Measurements from ENCODE around the gene SORBS1. TPM values are rescaled to one million over a fixed set of nuclear protein-coding genes. Genes with fewer than 3 reads are reported as not detected.

SORBS1 gene
- total RNA-seq, 1 experiment from 2014 or later = 39.9 TPM

GRCh38 chr10:95572131-95572820 is 11.1 kb upstream of the SORBS1 start:
- no peak for DNase-seq (ENCODE audit: low spot score)
- no peak overlapping the region for H3K27ac Mint-ChIP-seq
- no peaks in the 10 kb centered on the region; the same call in 1 of the 2 replicates for H3K27me3 Mint-ChIP-seq (ENCODE audit: low read depth)
- peaks cover 8% of the 10 kb centered on the region for H3K4me1 Mint-ChIP-seq
- H3K4me3 Mint-ChIP-seq = no peak overlapping the region
- CTCF ChIA-PET = no interaction called here
- H3K36me3 Mint-ChIP-seq = no peaks in the 10 kb centered on the region
- POLR2A ChIA-PET = no interaction called here
- TF ChIP-seq, protein P1, sequence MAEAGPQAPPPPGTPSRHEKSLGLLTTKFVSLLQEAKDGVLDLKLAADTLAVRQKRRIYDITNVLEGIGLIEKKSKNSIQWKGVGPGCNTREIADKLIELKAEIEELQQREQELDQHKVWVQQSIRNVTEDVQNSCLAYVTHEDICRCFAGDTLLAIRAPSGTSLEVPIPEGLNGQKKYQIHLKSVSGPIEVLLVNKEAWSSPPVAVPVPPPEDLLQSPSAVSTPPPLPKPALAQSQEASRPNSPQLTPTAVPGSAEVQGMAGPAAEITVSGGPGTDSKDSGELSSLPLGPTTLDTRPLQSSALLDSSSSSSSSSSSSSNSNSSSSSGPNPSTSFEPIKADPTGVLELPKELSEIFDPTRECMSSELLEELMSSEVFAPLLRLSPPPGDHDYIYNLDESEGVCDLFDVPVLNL (CRISPR knock-in tag; IDR thresholded peaks at IDR 0.05; ENCODE audit: borderline replicate concordance, low read depth) = no peak
- TF ChIP-seq CBFB (CRISPR knock-in tag; IDR thresholded peaks at IDR 0.05; ENCODE audit: low read depth) = no peak
- no peak for TF ChIP-seq SMAD4 (CRISPR knock-in tag; IDR thresholded peaks at IDR 0.05)
- TF ChIP-seq ZNF423 (CRISPR knock-in tag; IDR thresholded peaks at IDR 0.05) = no peak
- no peak for TF ChIP-seq AR (CRISPR knock-in tag; IDR thresholded peaks at IDR 0.05)
- no peak for TF ChIP-seq USF2 (CRISPR knock-in tag; IDR thresholded peaks at IDR 0.05)
- no peak for TF ChIP-seq HMGXB4 (CRISPR knock-in tag; IDR thresholded peaks at IDR 0.05)
- no peak for TF ChIP-seq CREB1 (CRISPR knock-in tag; IDR thresholded peaks at IDR 0.05)
- no peak for TF ChIP-seq FOXJ3 (CRISPR knock-in tag; IDR thresholded peaks at IDR 0.05; ENCODE audit: borderline replicate concordance)
- TF ChIP-seq, protein P2, sequence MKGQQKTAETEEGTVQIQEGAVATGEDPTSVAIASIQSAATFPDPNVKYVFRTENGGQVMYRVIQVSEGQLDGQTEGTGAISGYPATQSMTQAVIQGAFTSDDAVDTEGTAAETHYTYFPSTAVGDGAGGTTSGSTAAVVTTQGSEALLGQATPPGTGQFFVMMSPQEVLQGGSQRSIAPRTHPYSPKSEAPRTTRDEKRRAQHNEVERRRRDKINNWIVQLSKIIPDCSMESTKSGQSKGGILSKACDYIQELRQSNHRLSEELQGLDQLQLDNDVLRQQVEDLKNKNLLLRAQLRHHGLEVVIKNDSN (CRISPR knock-in tag; IDR thresholded peaks at IDR 0.05) = no peak
- no peak for TF ChIP-seq TEAD4 (CRISPR knock-in tag; IDR thresholded peaks at IDR 0.05)
- no peaks in the 10 kb centered on the region for H3K9me3 Mint-ChIP-seq
- no peak for ATAC-seq

- Mint-ChIP-seq H3K27ac (no peak overlapping the region), H3K36me3 (no peaks in the 10 kb centered on the region), H3K4me3 (no peak overlapping the region), H3K9me3 (no peaks in the 10 kb centered on the region), H3K27me3 (ENCODE audit: low read depth) (no peaks in the 10 kb centered on the region; the same call in 1 of the 2 replicates), H3K4me1 (peaks cover 8% of the 10 kb centered on the region)
- POLR2A ChIA-PET = no interaction called here
- ATAC-seq (no peak), DNase-seq (ENCODE audit: low spot score) (no peak)
- CTCF ChIA-PET = no interaction called here
- TF ChIP-seq AR (CRISPR knock-in tag; IDR thresholded peaks at IDR 0.05) (no peak), AFF4 (CRISPR knock-in tag; IDR thresholded peaks at IDR 0.05; ENCODE audit: borderline replicate concordance) (no peak), SP1 (CRISPR knock-in tag; conservative IDR thresholded peaks at IDR 0.05) (no peak)
- TF ChIP-seq, protein P3, sequence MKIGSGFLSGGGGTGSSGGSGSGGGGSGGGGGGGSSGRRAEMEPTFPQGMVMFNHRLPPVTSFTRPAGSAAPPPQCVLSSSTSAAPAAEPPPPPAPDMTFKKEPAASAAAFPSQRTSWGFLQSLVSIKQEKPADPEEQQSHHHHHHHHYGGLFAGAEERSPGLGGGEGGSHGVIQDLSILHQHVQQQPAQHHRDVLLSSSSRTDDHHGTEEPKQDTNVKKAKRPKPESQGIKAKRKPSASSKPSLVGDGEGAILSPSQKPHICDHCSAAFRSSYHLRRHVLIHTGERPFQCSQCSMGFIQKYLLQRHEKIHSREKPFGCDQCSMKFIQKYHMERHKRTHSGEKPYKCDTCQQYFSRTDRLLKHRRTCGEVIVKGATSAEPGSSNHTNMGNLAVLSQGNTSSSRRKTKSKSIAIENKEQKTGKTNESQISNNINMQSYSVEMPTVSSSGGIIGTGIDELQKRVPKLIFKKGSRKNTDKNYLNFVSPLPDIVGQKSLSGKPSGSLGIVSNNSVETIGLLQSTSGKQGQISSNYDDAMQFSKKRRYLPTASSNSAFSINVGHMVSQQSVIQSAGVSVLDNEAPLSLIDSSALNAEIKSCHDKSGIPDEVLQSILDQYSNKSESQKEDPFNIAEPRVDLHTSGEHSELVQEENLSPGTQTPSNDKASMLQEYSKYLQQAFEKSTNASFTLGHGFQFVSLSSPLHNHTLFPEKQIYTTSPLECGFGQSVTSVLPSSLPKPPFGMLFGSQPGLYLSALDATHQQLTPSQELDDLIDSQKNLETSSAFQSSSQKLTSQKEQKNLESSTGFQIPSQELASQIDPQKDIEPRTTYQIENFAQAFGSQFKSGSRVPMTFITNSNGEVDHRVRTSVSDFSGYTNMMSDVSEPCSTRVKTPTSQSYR (CRISPR knock-in tag; IDR thresholded peaks at IDR 0.05) = no peak
Observed at GRCh38 chr10:95571390-95571789, 10.2 kb upstream of the SORBS1 start.

All from WTC11 (cell line).